HG03060 (cell line): ENCODE measurements around the gene PGM1.

ENCODE experiments used
- ATAC-seq: cut with Tn5 transposase; IDR thresholded peaks from one replicate; pipeline ENCODE4 v1.9.1; 2021; ENCODE audit warnings: low read depth, moderate number of reproducible peaks; ENCODE audit not compliant: unreplicated experiment

The PGM1 gene

GRCh38 chr1:63599799-63600198, 6.6 kb downstream of the PGM1 start:
- no peak for ATAC-seq

GRCh38 chr1:63600248-63600647, 7.0 kb downstream of the PGM1 start:
- no peak for ATAC-seq

- no peak for ATAC-seq
These were observed 7.8 kb downstream of the PGM1 start for GRCh38 chr1:63601061-63601460.

GRCh38 chr1:63601463-63601862, 8.3 kb downstream of the PGM1 start:
- ATAC-seq: no peak

GRCh38 chr1:63601912-63602311, 8.7 kb downstream of the PGM1 start:
- ATAC-seq: no peak

GRCh38 chr1:63602629-63603028, 9.4 kb downstream of the PGM1 start:
- ATAC-seq: no peak

- no peak for ATAC-seq
These were observed 10.6 kb downstream of the PGM1 start for GRCh38 chr1:63603810-63604209.

GRCh38 chr1:63607322-63607721, 14.1 kb downstream of the PGM1 start:
- no peak for ATAC-seq

GRCh38 chr1:63611231-63611630, 18.0 kb downstream of the PGM1 start:
- ATAC-seq: no peak

- ATAC-seq: no peak
These were observed 19.4 kb downstream of the PGM1 start for GRCh38 chr1:63612564-63612963.

GRCh38 chr1:63612971-63613370, 19.8 kb downstream of the PGM1 start:
- ATAC-seq: no peak

- ATAC-seq: no peak
These were observed 22.7 kb downstream of the PGM1 start for GRCh38 chr1:63615768-63616420.

- no peak for ATAC-seq
These were observed 24.2 kb downstream of the PGM1 start for GRCh38 chr1:63617450-63617849.

GRCh38 chr1:63618011-63618410, 24.8 kb downstream of the PGM1 start:
- no peak for ATAC-seq

GRCh38 chr1:63619558-63619957, 26.3 kb downstream of the PGM1 start:
- no peak for ATAC-seq

- no peak for ATAC-seq
These were observed 27.5 kb downstream of the PGM1 start for GRCh38 chr1:63620671-63621070.

GRCh38 chr1:63621075-63621474, 27.9 kb downstream of the PGM1 start:
- no peak for ATAC-seq

- no peak for ATAC-seq
These were observed 28.5 kb downstream of the PGM1 start for GRCh38 chr1:63621698-63622097.

- no peak for ATAC-seq
These were observed 29.8 kb downstream of the PGM1 start for GRCh38 chr1:63622849-63623566.

- ATAC-seq: no peak
These were observed 30.7 kb downstream of the PGM1 start for GRCh38 chr1:63623952-63624351.

GRCh38 chr1:63624911-63625310, 31.7 kb downstream of the PGM1 start:
- ATAC-seq: no peak

GRCh38 chr1:63626222-63626621, 33.0 kb downstream of the PGM1 start:
- no peak for ATAC-seq
